GM13976 (cell line): Measurements from ENCODE around the gene NALCN.

Experiments used
- DNase-seq: peaks from one replicate; pipeline ENCODE4 v3.0.0; 2012; ENCODE audit warnings: low spot score
- in situ Hi-C: fragments of 300-500 bp; cut with MboI; formaldehyde crosslinking; loops from one replicate; pipeline ENCODE4 v1.12.0; 2022; ENCODE audit warnings: low sequenced_read_pairs, mixed read lengths, inconsistent platforms; ENCODE audit not compliant: unreplicated experiment
- TF ChIP-seq, protein P1 (sequence below): IDR thresholded peaks from 2 replicates; pipeline ENCODE4 v1.5.1; 2012; ENCODE audit warnings: borderline replicate concordance, mild to moderate bottlenecking; ENCODE audit not compliant: insufficient read depth; ENCODE audit errors: extremely low read depth, missing control alignments, control extremely low read depth

Gene NALCN

DNA sequence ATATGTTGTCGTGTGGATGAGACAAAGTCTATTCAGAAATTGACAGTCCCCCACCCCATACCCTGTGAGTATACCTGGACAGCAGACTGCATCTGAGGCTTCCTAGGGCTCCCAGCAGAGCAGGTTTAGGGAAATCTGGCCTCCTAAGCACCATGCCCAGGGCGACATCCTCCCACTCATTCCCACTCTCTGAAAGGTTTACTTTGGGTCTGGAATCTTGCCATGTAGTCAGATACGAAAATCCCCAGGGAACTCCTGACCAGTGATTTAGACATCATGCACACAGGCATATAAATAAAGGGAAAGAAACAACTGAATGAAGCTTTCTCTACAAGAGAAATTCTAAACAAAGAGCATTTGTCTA lies 717 bp upstream of the NALCN start:
- TF ChIP-seq, protein P1, sequence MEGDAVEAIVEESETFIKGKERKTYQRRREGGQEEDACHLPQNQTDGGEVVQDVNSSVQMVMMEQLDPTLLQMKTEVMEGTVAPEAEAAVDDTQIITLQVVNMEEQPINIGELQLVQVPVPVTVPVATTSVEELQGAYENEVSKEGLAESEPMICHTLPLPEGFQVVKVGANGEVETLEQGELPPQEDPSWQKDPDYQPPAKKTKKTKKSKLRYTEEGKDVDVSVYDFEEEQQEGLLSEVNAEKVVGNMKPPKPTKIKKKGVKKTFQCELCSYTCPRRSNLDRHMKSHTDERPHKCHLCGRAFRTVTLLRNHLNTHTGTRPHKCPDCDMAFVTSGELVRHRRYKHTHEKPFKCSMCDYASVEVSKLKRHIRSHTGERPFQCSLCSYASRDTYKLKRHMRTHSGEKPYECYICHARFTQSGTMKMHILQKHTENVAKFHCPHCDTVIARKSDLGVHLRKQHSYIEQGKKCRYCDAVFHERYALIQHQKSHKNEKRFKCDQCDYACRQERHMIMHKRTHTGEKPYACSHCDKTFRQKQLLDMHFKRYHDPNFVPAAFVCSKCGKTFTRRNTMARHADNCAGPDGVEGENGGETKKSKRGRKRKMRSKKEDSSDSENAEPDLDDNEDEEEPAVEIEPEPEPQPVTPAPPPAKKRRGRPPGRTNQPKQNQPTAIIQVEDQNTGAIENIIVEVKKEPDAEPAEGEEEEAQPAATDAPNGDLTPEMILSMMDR = no peak
- in situ Hi-C loops = no loop called here
- DNase-seq = no peak

DNA sequence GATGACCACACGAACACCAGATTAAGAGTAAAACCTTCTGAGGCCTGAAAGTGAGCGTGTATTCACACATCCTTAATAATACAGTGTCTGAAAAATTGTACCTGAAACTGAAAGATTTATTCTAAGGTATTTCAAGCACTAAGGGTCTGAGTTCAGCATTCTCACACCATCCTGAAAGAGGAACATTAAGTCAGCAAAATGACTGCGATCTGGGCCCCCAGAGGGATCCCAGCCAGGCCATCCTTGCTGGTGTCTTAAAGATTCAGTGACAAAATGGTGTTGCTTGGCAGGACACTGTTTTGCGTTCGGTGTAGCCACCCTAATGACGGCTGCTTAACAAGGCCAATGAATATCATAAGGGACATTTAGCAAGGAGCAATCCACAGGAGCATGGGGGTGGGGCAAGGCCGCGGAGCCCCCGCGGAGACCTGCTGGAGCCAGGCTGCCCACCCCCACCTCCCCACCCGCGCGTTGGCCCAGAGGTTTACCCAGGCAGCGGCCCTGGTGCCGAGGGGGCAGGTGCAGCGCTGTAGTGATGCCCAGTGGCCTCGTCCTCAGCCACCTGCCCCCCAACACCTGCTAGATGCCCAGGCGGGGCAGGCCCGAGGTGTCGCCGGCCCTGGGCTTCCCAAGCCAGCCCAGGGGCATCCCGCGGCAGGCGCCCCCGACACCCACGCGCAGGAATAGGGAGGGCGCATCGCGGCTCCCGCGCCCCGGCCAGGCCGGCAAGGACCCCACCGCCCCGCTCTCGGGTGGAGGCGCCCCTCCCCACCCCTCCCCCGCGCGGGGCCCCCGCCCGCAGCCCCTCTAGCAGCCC lies 742 bp downstream of the NALCN start:
- DNase-seq = peak; percentile 11
- in situ Hi-C loops = no loop called here
- TF ChIP-seq, protein P1 = no peak

DNA sequence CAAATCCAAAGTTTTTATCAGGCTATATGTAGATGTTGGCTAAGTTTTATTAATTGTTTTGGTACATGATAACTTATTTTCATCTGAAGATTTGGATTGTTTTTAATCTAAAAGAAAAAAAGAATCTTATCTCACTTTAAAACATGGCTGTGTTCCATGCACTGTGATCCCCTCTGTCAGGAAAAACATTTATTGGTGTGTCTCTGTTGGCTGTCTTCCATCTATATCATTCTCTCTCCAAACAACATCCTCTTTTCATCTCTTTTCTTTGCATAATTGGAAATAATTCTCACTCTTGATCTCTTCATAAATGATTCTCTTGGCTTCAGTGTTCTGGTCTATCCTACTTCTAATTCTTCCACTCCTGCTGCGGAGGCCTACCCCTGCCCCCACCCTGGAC lies 4.2 kb downstream of the NALCN start:
- TF ChIP-seq, protein P1 = no peak
- in situ Hi-C loops = no loop called here
- DNase-seq = no peak

DNA sequence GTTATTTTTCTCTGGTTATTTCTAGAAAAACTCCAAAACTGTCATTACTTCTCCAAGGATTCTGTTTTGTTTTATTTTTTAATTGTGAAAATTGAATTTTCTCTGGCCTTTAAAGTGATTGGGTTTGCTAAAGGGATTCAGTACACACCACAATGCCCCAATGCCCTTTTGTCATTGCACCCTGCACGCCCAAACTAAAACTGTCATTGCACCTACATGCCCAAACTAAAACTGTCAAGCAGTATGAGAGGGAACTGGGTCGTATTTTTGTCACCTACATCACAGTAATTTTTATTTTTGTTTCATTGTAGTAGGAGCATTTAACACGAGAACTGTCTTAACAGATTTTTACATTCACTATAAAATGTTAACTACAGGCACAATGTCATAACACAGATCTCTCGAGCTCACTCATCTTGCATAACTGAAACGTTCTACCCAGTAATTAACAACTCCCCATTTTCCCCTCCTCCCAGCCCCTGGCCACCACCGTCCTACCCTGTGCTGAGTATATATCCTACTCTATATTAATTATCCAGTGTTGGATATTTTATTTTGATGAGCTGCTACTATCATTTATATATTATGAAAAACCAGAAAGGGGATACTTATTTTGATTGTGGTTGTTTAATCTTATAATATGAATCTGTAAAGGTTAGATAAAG lies 7.2 kb downstream of the NALCN start:
- DNase-seq = no peak
- in situ Hi-C loops = no loop called here
- TF ChIP-seq, protein P1 = no peak

DNA sequence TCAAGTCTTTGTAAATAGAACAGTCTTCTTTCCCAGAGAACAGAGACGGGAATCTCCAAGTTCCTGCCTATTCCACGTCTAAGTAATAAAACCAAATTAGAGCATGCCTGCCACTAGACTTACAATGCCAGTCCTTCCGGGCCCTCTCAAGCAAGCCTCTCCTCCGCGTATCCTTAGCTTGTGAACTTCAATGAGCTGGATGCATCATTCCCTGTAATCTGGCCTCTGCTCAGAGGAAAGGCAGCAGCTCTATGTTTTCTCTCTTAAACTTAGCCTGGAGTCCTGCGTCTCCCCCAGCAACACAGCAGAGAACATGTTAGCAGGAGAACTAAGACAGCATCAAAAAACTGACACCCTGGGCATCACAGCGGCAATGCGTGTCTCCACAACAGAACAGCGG lies 8.2 kb downstream of the NALCN start:
- in situ Hi-C loops = no loop called here
- TF ChIP-seq, protein P1 = no peak
- no peak for DNase-seq

DNA sequence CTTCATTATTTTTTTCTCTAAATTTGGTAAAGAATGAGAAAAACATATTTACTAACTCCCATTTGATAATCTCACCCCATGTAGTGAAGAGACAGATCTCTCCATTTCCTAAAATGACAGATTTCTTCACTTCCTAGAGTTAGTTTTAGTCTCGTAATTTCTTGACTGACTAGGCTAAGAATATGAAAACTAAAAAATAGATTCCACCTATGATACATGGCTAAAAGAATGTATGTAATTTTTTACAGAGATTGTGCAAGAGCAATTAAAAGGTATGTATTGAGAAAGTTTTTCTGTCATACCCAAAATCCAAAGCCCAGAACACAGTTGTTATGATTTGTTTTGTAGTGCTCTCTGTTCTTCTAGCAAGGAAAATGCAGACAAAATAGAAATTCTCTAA lies 9.5 kb downstream of the NALCN start:
- in situ Hi-C loops = no loop called here
- DNase-seq = no peak
- TF ChIP-seq, protein P1 = no peak
